ENCODE results near the gene SLC25A26.

The SLC25A26 gene

GRCh38 chr3:66380200-66380932 lies 159.6 kb downstream of the SLC25A26 start:
- DNase-seq: no peak

- DNase-seq: no peak
Measured at GRCh38 chr3:66381626-66382025, 160.8 kb downstream of the SLC25A26 start.

- DNase-seq: no peak
Measured at GRCh38 chr3:66382142-66382541, 161.3 kb downstream of the SLC25A26 start.

GRCh38 chr3:66383023-66383422 lies 162.2 kb downstream of the SLC25A26 start:
- DNase-seq: no peak

GRCh38 chr3:66383998-66384745 lies 163.4 kb downstream of the SLC25A26 start:
- no peak for DNase-seq

- no peak for DNase-seq
Measured at GRCh38 chr3:66385066-66385465, 164.3 kb downstream of the SLC25A26 start.

- DNase-seq: no peak
Measured at GRCh38 chr3:66386011-66386924, 165.5 kb downstream of the SLC25A26 start.

- DNase-seq: no peak
Measured at GRCh38 chr3:66386925-66387650, 166.3 kb downstream of the SLC25A26 start.

GRCh38 chr3:66390013-66390412 lies 169.2 kb downstream of the SLC25A26 start:
- DNase-seq: no peak

- no peak for DNase-seq
Measured at GRCh38 chr3:66392512-66392911, 171.7 kb downstream of the SLC25A26 start.

- no peak for DNase-seq
Measured at GRCh38 chr3:66392966-66393332, 172.1 kb downstream of the SLC25A26 start.

GRCh38 chr3:66393333-66394005 lies 172.7 kb downstream of the SLC25A26 start:
- no peak for DNase-seq

GRCh38 chr3:66394019-66394752 lies 173.4 kb downstream of the SLC25A26 start:
- DNase-seq: peak; percentile 48 to 49

GRCh38 chr3:66394753-66395249 lies 174.0 kb downstream of the SLC25A26 start:
- no peak for DNase-seq

- DNase-seq: no peak
Measured at GRCh38 chr3:66395635-66396034, 174.8 kb downstream of the SLC25A26 start.

GRCh38 chr3:66396161-66396760 lies 175.5 kb downstream of the SLC25A26 start:
- DNase-seq: no peak

GRCh38 chr3:66396888-66397287 lies 176.1 kb downstream of the SLC25A26 start:
- DNase-seq: no peak

- no peak for DNase-seq
Measured at GRCh38 chr3:66397745-66398144, 176.9 kb downstream of the SLC25A26 start.

- DNase-seq: no peak
Measured at GRCh38 chr3:66398228-66399025, 177.6 kb downstream of the SLC25A26 start.

All from activated T-cell treated with anti-CD3 and anti-CD28 coated beads, Interleukin-2, amount 50 U/mL, for 48 hours (primary cell).